Epithelial cell of prostate (primary cell): ENCODE results near the gene MRPS23.

Experiments used
- DNase-seq: peaks from one replicate; pipeline ENCODE4 v3.0.0-alpha.2; 2011; ENCODE audit warnings: low read depth, low spot score
- H3K27ac ChIP-seq: fragments of 450-650 bp; 2 replicates; pipeline ENCODE4 v1.5.1; 2017; ENCODE audit warnings: mild to moderate bottlenecking

MRPS23 gene

GRCh38 chr17:57849874-57850754 lies at the start of gene MRPS23:
MRPS23 (minus strand) TSS chr17:57850044; CDS start chr17:57850010, 34 bp downstream.
- H3K27ac ChIP-seq, result peak within 1 kb of the TSS; percentile 71
- DNase-seq, result peak; percentile 95

GRCh38 chr17:57899391-57899790 lies 49.5 kb upstream of the MRPS23 start:
- peak overlapping the region; percentile 64 for H3K27ac ChIP-seq
- no peak for DNase-seq

- peak overlapping the region; percentile 64 for H3K27ac ChIP-seq
- no peak for DNase-seq
Observed at GRCh38 chr17:57898487-57899311, 48.9 kb upstream of the MRPS23 start.

GRCh38 chr17:57895382-57896060 lies 45.7 kb upstream of the MRPS23 start:
- DNase-seq, result no peak
- H3K27ac ChIP-seq, result no peak overlapping the region

- no peak for DNase-seq
- no peak overlapping the region for H3K27ac ChIP-seq
Observed at GRCh38 chr17:57894848-57895247, 45.0 kb upstream of the MRPS23 start.

- peak; percentile 83 for DNase-seq
- H3K27ac ChIP-seq, result peak overlapping the region; percentile 90
Observed at GRCh38 chr17:57892820-57893595, 43.2 kb upstream of the MRPS23 start.

GRCh38 chr17:57892146-57892819 lies 42.4 kb upstream of the MRPS23 start:
- H3K27ac ChIP-seq, result peak overlapping the region; percentile 90
- no peak for DNase-seq

- peak overlapping the region; percentile 56 for H3K27ac ChIP-seq
- no peak for DNase-seq
Observed at GRCh38 chr17:57890857-57891232, 41.0 kb upstream of the MRPS23 start.

GRCh38 chr17:57889892-57890856 lies 40.3 kb upstream of the MRPS23 start:
- no peak for DNase-seq
- peak overlapping the region; percentile 56 for H3K27ac ChIP-seq

- H3K27ac ChIP-seq, result no peak overlapping the region
- DNase-seq, result no peak
Observed at GRCh38 chr17:57889252-57889651, 39.4 kb upstream of the MRPS23 start.

- DNase-seq, result no peak
- H3K27ac ChIP-seq, result no peak overlapping the region
Observed at GRCh38 chr17:57888311-57889216, 38.7 kb upstream of the MRPS23 start.

GRCh38 chr17:57887161-57887560 lies 37.3 kb upstream of the MRPS23 start:
- no peak overlapping the region for H3K27ac ChIP-seq
- DNase-seq, result no peak

- no peak overlapping the region for H3K27ac ChIP-seq
- DNase-seq, result no peak
Observed at GRCh38 chr17:57886020-57886419, 36.2 kb upstream of the MRPS23 start.

GRCh38 chr17:57885148-57885915 lies 35.5 kb upstream of the MRPS23 start:
- H3K27ac ChIP-seq, result no peak overlapping the region
- DNase-seq, result no peak

- no peak for DNase-seq
- no peak overlapping the region for H3K27ac ChIP-seq
Observed at GRCh38 chr17:57881783-57882351, 32.0 kb upstream of the MRPS23 start.

GRCh38 chr17:57881143-57881542 lies 31.3 kb upstream of the MRPS23 start:
- H3K27ac ChIP-seq, result no peak overlapping the region
- DNase-seq, result no peak
